Loucy (cell line): ENCODE measurements around the gene CEMIP2.

Experiments used
- CTCF ChIP-seq: fragments of 200-600 bp; sonication (generic); conservative IDR thresholded peaks from 2 replicates; pipeline ENCODE4 v1.5.1; 2014; ENCODE audit warnings: mild to moderate bottlenecking, antibody characterized with exemption, low read length
- EZH2phosphoT487 ChIP-seq: fragments of 200-600 bp; IDR thresholded peaks from 2 replicates; pipeline ENCODE4 v1.6.1; 2018; ENCODE audit warnings: antibody characterized with exemption, mild to moderate bottlenecking, moderate library complexity, borderline replicate concordance

GRCh38 chr9:71755230-71755629 lies 13.1 kb downstream of the CEMIP2 start:
- TF ChIP-seq CTCF: no peak
- TF ChIP-seq EZH2phosphoT487: no peak
